Cardiac muscle cell (in vitro differentiated cells and primary cell): ENCODE data around the gene NOXO1. TPM values are rescaled to one million over a fixed set of nuclear protein-coding genes. Genes with fewer than 3 reads are reported as not detected.

ENCODE experiments used
- DNase-seq, 2 donors: peaks; one replicate each; pipeline versions ENCODE4 v3.0.0 to v3.0.0-alpha.2; 2010 to 2017; ENCODE audit warnings: low read depth in 1 of 2, low spot score in 1 of 2
- H3K27ac ChIP-seq: fragments of 200-600 bp; sonication (generic); 2 replicates; pipeline ENCODE4 v1.5.1; 2016
- H3K27me3 ChIP-seq: fragments of 200-600 bp; sonication (generic); 2 replicates; pipeline ENCODE4 v1.6.0; 2016; ENCODE audit warnings: control low read depth
- H3K36me3 ChIP-seq: fragments of 200-600 bp; sonication (generic); 2 replicates; pipeline ENCODE4 v1.5.1; 2016; ENCODE audit warnings: control low read depth
- H3K4me1 ChIP-seq: fragments of 200-600 bp; sonication (generic); 2 replicates; pipeline ENCODE4 v1.8.1; 2017; ENCODE audit warnings: low read depth, mild to moderate bottlenecking, mixed run types
- H3K4me3 ChIP-seq: fragments of 200-600 bp; sonication (generic); 2 replicates; pipeline ENCODE4 v1.5.1; 2016; ENCODE audit warnings: mild to moderate bottlenecking
- H3K9me3 ChIP-seq: fragments of 200-600 bp; sonication (generic); 2 replicates; pipeline ENCODE4 v1.5.1; 2017; ENCODE audit warnings: low read depth, mild to moderate bottlenecking, control low read depth
- CTCF ChIP-seq: IDR thresholded peaks from 2 replicates; pipeline ENCODE4 v1.5.1; 2012; ENCODE audit warnings: low read depth, mild to moderate bottlenecking, low read length
- polyA plus RNA-seq: library from polyadenylated mRNA; unstranded; fragments of >200 nt; fragmentation: Nextera tagmentation; extraction: Ambion mirVana; gene quantifications from 2 replicates; pipeline ENCODE4 v1.2.1, GENCODE V29; 2016
- total RNA-seq: library from RNA; depleted of rRNA; stranded (reverse); fragments of >200 nt; gene quantifications from 2 replicates; pipeline ENCODE4 v1.2.3, GENCODE V29; 2016

Gene NOXO1
- total and polyA plus RNA-seq, 2 experiments from 2014 or later: 1.2 to 1.3 TPM

DNA sequence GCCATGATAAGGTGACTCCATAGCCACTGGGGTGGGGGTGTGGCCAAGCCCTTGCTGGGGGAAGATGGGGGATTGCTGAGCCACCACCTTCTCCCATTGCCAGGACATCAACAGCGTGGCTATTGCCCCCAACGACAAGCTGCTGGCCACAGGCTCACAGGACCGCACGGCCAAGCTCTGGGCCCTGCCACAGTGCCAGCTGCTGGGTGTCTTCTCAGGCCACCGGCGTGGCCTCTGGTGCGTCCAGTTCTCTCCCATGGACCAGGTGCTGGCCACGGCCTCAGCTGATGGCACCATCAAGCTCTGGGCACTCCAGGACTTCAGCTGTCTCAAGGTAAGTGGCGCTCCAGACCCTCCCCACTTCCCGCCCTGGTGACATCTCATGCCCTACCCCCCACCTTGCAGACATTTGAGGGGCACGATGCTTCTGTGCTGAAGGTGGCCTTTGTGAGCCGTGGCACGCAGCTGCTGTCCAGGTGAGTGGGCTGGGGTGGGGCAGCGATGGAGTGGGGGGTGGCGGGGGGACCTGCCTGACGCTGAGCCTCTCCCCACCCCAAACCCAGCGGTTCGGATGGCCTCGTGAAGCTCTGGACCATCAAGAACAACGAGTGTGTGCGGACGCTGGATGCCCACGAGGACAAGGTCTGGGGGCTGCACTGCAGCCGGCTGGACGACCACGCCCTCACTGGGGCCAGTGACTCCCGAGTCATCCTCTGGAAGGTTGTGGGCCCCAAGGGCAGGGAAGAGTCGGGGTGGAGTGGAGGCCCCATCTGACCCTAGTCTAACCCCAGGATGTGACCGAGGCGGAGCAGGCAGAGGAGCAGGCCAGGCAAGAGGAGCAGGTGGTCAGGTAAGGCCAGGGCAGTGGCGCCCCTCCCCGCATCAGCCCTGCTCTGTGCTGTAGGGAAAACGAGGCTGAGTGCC, 4.1 kb downstream of the NOXO1 start:
- no peak for TF ChIP-seq CTCF
- Histone ChIP-seq H3K27ac (no peak overlapping the region), H3K27me3 (peaks cover 45% of the 10 kb centered on the region), H3K9me3 (no peaks in the 10 kb centered on the region), H3K4me1 (peaks cover 5% of the 10 kb centered on the region), H3K4me3 (no peak overlapping the region), H3K36me3 (peaks cover 15% of the 10 kb centered on the region)
- DNase-seq: no peak

GRCh38 chr16:1976216-1976520, 5.1 kb downstream of the NOXO1 start:
- Histone ChIP-seq H3K9me3 (no peaks in the 10 kb centered on the region), H3K27me3 (peaks cover 34% of the 10 kb centered on the region), H3K27ac (no peak overlapping the region), H3K4me1 (peaks cover 5% of the 10 kb centered on the region), H3K36me3 (peaks cover 15% of the 10 kb centered on the region), H3K4me3 (no peak overlapping the region)
- TF ChIP-seq CTCF: no peak
- DNase-seq: no peak

DNA sequence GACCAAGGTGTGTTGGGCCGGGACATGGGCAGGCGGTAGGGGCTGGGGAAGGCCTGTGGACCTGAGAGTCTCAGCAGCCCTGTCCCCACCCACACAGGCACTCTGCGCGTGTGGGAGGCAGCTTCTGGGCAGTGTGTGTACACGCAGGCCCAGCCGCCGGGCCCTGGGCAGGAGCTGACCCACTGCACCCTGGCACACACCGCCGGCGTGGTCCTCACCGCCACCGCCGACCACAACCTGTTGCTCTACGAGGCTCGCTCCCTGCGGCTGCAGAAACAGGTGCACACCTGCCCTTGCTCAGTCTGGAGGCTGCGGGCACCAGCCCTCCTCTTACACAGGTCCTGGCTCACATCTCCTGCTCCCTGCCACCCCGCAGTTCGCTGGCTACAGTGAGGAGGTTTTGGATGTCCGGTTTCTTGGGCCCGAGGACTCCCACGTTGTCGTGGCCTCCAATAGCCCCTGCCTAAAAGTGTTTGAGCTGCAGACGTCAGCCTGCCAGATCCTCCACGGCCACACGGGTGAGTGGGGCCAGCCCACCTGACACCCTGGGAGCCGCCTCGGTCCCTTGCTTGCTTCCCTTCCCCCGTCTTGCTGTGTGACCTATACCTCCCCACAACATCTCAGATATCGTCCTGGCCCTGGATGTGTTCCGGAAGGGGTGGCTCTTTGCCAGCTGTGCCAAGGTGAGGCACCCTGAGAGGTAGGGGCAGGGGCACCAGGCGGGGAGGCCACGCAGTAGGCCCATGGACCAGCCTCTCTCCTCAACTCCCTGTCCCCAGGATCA, 5.6 kb downstream of the NOXO1 start:
- no peak for DNase-seq

GRCh38 chr16:1974157-1975070, 6.9 kb downstream of the NOXO1 start:
- Histone ChIP-seq H3K27me3 (peaks cover 17% of the 10 kb centered on the region), H3K36me3 (peaks cover 15% of the 10 kb centered on the region), H3K4me3 (no peak overlapping the region), H3K27ac (no peak overlapping the region), H3K9me3 (no peaks in the 10 kb centered on the region), H3K4me1 (peaks cover 5% of the 10 kb centered on the region)
- no peak for DNase-seq
- no peak for TF ChIP-seq CTCF

More for the DNA sequence above, 5.6 kb downstream of the NOXO1 start:
- peaks cover 15% of the 10 kb centered on the region for H3K36me3 ChIP-seq
- H3K4me1 ChIP-seq: peaks cover 5% of the 10 kb centered on the region
- H3K27ac ChIP-seq: no peak overlapping the region
- no peak for TF ChIP-seq CTCF
- H3K4me3 ChIP-seq: no peak overlapping the region
- H3K9me3 ChIP-seq: no peaks in the 10 kb centered on the region
- peaks cover 29% of the 10 kb centered on the region for H3K27me3 ChIP-seq

GRCh38 chr16:1973461-1974156, 7.7 kb downstream of the NOXO1 start:
- H3K36me3 ChIP-seq: peaks cover 15% of the 10 kb centered on the region
- no peak for TF ChIP-seq CTCF
- H3K4me1 ChIP-seq: peaks cover 5% of the 10 kb centered on the region
- H3K27ac ChIP-seq: no peak overlapping the region
- peaks cover 9% of the 10 kb centered on the region for H3K27me3 ChIP-seq
- no peak overlapping the region for H3K4me3 ChIP-seq
- no peak for DNase-seq
- no peaks in the 10 kb centered on the region for H3K9me3 ChIP-seq
